Fibroblast of skin of abdomen (primary cell): Measurements from ENCODE around the gene BUD23.
"Not testable (repeated sequence)": the region's sequence is repeated elsewhere in the genome, so short reads cannot be mapped to it uniquely, and the experiment has no call there.

Experiments
- DNase-seq: peaks from one replicate; pipeline ENCODE4 v3.0.0-alpha.2; 2013

BUD23 gene

DNA sequence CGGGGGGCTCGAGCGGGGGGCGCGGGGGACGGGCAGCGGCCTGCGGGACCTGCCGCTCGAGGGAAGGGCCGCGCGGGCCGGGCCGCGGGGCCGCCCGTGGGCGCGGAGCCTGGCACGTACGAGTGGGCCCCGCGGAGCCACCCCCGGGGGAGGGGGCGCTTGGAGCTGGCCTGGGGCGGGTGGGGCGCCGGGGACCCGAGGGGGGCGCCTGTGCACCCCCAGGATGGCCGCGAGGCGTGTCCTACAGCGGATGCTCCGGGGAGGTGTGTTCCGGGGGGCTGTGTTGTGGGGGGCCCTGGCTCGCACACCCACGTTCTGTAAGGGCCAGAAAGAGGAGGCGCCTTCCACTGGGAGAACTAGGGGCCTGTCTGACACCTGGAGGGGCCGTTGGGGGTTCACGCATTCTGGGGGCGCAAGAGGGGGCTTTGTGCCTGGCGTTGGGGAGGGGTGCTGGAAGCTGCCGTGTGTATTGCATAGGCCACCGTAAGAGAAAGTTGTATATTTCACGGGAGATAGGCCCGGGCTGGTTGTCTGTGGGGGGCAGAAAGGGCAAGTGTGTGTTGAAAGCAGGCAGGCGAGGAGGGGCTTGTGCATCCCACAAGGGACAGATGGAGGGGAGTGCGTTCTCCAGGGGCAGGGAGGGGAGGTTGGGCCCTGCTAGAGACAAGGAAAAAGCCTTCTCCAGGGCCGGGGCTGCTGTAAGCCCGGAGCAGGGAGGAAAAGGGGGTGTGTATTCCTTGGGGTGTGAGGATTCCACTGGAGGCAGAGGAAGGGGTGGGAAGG lies 15.1 kb upstream of the BUD23 start:
- peak; percentile 6 for DNase-seq

DNA sequence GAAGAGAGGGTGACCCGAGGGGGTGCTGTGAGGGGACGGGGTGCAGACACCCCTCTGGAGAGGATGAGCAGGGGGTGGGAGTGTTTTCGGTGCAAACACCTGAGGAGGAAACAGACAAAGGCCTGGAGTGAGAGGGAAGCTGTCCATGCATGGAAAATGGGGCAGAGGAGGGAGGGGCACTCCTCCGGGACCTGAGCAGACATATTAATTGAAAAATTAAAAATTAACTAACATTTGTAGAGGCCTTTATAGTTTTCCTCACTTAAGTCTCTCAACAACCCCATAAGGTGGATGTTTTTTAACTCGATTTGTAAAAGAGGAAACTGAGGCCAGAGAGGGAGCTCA lies 14.5 kb upstream of the BUD23 start:
- no peak for DNase-seq

DNA sequence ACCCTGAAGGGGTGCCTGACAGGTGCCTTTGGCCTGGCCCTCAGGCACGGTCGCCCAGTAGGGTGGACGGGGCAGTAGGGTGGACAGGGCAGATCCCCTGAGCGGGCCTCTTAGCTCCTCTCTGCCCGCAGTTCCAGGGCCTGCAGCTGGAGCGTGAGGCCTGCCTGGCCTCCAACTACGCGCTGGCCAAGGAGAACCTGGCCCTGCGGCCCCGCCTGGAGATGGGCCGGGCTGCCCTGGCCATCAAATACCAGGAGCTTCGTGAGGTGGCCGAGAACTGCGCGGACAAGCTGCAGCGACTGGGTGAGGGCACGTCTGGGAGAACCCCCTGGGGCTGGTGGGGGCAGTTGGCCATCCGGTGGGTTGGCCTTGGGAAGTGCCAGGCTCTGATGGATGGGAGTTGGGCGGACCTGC lies 14.1 kb upstream of the BUD23 start:
- no peak for DNase-seq

DNA sequence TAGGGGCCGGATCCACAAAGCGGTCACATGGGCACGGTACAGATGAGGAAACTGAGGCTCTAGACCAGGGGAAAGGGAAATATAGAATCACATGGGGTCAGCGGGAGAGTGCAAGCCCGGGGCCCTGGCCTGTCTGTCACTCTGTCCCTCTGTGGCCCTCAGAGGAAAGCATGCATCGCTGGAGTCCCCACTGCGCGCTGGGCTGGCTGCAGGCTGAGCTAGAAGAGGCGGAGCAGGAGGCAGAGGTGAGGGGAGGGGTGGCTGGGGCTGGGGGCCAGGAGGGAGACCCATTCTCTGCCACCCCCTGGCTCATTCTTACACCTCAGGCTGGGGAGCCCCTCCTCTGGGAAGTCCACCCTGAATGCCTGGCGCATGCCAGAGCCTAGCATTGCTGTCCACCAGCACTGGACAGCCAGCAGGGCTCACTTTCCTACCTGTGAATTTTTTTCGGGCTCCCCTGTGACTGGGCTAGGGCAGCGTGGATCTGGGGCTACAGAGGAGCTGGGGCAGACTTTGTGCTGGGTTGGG lies 13.5 kb upstream of the BUD23 start:
- DNase-seq, result no peak

DNA sequence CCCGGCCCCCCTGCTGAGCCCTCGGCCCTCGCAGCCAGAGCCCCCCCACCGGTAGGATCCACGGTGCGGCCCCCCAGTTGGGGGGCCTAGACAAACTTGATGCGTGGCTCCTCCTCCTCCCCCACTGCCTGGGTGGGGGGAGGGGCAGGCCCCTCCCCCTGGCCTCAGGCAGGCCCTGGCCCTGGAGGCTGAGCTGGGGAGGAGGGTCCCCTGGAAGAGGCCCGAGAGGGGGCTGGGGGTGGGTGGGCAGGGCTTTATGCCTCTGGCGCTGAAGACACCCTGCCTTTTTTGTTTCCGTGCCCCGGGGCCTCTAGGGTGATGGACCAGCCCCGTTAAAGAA lies 12.1 kb upstream of the BUD23 start:
- no peak for DNase-seq

DNA sequence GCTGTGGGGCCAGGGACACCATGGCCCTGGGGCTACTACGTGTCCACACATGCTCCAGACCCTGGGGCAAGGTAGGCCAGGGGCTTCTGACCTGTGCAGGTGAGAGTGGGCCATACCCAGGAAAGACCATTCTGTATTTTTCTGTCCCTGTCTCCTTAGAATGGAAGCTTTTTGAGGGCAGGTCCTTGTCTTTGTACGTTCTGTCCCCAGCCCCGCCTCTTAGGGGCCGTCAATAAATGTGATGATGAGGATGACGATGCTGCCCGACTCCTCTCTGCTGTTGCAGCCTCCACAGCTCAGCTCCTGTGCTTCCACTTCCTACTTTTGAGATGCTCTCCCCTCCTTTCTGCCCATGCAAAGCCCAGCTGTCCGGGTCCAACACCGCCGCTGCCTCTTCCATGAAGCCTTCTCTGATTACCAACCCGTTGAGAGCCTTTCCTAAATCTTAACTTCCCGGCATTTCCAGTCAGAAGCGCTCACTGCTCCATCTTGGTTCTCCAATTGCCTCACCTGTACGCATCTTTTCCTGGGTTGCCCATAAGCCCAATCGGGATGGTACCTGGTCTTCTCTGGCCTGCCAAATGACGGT lies 11.4 kb upstream of the BUD23 start:
- no peak for DNase-seq

DNA sequence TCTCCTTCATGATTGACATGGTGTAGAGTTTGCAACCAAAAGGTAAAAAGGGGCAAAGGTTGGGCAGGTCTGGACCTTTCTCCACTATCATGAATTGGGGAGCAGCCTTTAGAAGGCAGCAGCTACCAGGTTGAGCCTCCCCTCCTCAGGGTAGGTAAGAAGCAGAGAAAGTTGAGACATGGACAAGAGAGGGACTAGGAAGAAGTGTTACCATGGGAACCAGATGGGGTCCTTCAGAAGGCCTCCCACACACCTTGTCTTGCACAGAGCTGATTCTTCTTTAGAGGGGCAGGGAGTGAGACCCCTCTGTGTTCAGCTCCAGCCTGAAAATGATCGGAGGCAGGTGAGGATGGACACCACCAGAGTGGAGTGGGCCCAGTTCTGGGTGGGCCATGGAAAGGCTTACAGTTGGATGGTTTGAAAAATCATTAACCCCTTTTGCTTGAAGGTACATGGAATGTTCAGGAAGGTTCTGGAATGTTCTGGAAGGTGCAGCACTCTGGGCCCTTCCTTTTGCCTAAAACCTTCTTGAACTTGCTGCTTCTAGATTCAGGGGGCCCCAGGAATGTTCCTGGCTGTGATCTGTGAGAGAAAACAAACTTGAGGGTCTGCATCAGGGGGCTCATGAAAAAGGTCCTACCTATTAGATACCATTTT lies 8.8 kb upstream of the BUD23 start:
- no peak for DNase-seq

DNA sequence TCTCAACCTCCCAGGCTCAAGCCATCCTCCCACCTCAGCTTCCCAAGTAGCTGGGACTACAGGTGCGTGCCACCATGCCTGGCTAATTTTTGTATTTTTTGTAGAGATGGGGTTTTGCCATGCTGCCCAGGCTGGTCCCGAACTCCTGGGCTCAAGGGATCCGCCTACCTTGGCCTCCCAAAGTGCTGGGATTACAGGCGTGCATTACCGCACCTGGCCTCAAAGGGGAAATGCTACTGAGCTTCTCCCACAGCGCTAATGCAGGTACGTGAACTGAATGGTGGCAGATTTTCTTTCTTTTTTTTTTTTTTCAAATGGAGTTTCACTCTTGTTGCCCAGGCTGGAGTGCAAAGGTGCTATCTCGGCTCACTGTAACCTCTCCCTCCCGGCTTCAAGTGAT lies 7.3 kb upstream of the BUD23 start:
- not testable (repeated sequence) for DNase-seq

DNA sequence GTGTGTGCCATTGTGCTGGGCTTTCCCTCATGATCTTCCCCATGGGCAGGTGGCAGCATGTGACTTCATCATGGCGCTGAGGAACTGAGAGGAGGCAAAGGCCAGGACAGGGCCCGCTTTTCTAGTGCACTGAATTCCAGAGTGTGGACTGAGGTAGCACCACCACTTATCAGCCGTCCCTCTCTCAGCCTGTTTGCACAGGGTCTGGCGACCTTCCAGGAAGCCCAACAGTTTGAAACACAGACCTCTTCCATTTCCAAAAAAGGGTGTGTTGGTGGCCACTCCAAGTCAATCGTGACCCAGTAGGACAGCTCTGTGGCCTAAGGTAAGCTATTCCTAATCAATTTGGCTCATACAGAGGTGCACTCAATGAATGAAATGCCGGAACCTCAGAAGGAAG lies 4.5 kb upstream of the BUD23 start:
- no peak for DNase-seq

DNA sequence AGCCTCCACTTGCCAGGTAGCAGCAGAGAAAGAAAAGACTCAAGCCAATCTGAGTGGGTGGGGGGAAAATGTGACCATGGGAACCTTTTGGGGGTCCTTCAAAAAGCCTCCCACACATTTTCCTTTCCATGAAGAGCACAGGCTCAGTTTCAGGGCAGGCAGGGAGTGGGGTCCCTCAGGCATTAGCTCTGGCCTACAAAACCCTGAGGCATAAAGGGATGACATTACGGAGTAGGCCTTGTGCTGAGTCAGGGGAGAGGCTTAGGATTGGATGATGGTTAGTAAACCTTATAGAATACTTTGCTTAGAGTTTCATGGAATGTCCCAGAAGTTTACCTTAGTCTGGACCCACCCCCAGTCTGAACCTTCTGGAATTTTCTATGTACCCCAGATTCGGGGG lies 3.7 kb upstream of the BUD23 start:
- no peak for DNase-seq

DNA sequence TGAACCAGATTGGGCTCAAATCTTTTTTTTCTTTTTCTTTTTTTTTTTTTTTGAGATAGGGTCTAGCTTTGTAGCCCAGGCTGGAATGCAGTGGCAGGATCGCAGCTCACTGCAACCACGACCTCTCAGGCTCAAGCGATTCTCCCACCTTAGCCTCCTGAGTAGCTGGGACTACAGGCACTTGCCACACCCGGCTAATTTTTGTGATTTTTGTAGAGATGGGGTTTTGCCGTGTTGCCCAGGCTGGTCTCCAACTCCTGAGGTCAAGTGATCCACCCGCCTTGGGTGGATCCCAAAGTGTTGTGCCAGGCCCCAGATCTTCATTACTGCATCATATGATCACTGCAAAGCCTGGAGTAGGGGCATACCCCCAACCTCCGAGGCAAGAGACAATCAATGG lies 2.9 kb upstream of the BUD23 start:
- no peak for DNase-seq

DNA sequence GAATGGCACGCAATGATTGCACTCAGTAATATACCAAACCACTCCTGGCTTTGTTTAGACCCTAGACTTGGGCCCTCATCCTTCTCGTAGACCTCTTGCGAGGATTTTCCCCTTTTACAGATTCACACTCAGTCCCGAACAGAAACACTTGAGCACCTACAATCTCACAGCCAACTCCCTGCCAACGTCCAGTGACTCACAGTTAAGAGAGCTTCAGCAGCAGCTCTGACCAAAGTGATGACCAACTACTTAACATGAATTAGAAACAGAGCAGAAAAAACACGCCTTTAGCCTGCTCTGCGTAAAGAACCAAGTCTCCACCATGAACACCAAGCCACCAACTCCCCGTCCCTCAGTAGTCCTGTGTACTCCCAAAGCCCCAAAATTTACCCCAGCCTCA lies 2.4 kb upstream of the BUD23 start:
- no peak for DNase-seq

DNA sequence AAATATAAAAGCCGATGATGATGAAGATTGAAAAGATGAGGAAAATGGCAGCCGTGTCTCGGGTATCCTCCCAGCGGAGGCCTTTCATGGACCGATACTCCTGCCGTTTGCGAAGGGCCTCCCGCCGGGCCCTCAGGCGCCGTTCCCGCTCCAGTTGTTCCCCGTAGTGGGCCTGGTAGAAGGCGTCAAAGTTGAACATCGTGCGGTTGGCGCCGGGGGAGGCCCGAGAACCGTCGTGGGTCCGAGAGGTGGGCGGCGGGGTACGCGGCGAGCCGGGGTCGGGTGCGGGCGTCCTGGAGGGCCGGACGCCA lies 697 bp upstream of the BUD23 start:
- no peak for DNase-seq

DNA sequence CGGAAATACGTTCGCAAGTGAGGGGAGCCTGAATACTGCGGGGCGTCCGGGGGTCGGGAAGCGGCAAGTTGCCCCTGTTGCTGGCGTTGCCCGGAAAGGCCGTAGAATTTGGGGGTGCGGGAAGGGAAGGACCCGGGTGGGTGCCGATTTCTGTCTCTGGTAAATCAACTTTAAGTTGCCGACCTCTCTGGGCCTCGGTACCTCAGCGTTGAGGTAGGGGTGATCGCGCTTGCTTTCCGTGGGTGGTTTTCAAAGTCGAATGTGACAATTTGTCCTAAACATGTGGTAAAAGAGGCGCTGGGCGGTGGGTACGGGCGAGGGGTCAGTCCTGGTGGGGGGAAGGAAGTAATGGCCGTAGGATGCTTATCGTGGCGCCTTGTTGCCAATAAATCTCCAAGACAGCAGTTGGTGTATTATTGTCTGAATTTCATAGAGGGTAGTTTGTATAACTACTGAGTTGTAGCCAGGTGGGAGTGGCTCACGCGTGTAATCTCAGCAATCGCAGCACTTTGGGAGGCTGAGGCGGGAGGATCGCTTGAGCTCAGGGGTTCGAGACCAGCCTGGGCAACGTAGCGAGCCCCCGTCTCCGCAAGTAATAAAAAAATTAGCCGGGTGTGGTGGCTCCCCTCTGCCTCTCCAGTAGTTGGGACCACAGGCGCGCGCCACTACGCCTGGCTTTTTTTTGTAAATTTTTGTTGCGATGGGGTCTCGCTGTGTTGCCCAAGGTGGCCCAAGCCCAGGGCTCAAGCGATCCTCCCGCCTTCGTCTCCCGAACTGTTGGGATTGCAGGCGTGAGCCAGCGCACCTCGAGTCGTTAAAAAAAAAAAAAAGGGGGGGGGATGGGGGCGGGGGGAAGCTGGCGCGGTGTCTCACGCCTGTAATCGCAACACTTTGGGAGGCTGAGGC lies 644 bp downstream of the BUD23 start:
- no peak for DNase-seq

DNA sequence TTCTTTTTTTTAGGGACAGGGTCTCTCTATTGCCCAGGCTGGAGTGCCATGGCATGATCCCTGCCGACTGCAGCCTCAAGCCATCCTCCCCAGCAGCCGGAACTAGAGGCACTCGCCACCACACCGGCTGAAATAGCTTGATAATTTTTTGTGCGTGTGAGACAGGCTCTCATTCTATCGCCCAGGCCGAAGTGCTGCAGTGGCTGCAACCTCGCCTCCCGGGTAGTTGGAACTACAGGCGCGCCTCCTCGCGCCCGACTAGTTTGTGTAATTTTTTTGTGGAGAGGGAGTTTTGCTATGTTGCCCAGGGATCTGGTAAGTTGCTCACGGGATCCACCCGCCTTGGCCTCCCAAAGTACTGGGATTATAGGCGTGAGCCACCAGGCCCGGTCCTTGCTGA lies 1.9 kb downstream of the BUD23 start:
- DNase-seq, result no peak

DNA sequence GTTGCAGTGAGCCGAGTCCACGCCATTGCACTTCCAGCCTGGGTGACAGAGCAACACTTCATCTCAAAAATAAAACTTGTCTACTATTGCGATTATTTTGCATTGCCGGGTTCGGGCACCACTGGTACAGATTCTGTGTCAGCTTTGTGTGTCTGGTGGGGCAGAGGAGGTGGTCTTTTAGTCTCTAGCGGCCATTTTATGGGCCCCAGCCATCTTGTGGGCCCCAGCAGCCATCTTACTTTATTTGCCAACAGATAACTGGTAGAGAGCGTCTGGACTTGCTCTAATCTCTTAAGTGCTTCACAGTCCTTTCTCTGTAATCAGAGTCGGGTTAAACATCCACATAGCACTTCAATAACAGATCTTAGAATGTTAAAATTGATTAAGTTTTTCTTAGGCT lies 4.9 kb downstream of the BUD23 start:
- no peak for DNase-seq

DNA sequence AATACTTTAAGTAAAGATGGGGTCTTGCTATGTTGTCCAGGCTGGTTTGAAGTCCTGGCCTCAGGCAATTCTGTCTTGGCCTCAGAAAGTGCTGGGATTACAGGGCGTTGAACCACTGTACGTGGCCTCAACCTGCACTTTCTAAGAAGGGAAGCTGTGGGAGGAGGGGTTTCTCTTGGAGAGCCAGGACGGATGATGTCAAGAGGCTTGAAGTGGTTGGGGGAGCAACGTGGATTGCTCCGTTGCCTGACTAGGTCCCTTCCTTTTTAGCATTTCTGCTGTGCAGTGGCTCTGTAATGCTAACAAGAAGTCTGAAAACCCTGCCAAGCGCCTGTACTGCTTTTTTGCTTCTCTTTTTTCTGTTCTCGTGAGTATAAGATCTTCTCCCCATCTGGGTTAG lies 7.2 kb downstream of the BUD23 start:
- DNase-seq, result no peak

DNA sequence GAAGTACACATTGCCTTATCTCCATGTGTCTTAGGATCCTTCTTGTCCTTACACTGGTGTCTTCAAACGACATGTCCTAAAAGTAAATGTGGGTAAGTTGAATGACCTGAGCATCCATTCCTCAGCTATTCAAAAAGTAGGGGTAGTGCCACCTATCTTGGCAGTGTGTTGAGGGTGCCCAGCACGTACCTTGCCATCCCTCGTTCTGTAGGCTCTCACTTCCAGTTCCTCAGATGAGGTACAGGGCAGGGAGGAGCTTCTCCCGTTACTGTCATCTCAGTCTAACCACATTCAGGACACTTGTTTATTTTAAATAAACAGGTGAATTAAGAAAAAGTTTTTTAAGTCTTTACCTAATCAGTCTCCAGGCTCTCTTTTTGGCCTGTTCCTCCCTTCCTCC lies 13.0 kb downstream of the BUD23 start:
- no peak for DNase-seq

DNA sequence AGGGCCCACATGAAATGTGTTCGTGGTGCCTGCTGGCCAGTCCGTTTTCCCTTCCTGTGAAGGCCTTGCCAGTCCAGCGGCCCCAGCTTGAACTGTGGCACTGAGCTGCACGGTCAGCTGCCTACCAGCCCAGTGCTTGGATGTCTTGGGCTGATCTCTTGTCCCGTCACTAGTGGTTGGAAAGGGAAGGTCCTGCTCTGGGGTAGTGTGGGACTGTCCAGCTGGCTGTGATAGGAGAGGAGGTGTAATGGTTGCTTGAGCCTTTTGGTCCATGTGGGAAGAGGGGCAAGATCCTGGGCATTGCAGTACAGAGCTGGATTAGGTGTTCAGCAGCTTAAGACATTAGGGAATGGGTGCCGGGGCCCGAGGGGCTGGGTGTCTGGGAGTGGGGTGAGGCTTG lies 15.0 kb downstream of the BUD23 start:
- DNase-seq, result no peak

DNA sequence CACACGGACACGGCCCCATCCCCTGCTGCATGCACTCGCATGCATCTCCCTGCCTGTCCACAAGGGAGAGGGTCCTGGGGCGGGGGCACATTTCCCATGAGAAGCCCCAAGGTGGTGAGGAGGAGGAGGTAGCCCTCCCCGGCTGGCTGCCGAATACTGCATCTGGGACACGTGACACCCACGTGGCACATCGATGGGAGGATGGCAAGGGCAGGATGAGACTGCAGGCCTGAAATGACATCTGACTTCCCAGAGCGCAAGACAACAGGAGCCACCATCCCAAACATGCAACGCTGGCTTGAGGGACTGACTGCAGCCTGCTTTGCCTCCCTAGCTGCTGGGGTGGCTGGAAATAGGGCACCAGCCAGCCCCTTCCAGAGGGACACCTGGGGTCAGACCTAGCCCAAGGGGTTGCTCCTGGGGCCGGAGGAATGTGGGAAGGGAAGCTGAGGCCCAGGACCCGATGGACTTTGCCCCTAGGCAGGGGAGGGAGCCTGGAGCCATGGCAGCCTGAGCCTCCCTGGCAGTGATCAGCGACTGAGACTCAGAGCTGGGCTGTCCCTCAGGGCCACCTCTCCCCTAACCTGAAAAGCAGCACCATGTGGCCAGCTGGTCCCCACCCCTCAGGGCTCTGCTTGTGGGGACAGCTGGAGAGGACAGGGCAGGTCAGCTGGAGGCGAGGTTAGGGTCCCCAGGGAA lies 16.1 kb downstream of the BUD23 start:
- DNase-seq, result no peak

DNA sequence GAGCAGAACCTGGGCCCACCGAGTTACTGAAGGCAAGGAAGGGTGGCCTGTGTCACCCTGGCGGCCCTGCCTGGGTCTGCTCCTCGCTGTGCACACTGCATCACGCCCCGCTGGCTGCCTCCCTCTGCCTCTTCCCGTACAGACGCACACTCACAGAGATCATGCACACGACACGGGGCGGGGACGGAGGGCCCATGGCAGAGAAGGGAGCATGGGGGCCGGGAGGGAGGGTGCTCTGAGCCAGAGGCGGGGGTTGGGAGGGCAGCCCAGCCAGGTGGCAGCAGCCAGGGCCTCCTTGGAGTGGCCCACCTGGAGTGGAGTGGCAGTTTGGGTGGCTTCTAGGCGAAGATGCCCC lies 16.6 kb downstream of the BUD23 start:
- DNase-seq, result no peak

DNA sequence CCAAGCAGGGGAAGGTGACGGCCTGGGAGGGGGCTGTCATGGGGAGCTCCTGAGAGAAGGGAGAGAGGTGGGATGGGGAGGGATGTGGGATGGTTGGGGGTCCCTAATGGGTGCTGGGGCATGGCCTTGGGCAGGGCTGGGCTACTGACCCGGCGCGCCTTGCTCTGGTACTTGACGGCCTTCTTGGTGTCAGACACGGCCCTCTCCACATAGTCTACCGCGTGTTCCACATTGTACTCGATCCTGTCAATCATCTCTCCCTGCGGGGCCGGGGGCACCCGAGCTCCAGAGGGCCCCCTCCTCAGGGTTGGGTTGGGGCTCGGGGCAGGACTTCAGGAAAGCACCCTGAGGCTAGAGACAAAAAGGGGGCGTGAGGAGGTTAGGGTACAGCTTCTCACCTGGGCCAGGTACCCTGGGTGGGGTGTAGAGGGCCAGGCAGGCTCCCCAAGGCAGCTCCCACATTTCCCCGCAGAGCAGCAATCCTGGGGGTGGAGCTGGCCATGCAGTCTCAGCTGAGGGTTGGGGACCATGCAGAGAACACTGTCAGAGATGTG lies 17.3 kb downstream of the BUD23 start:
- no peak for DNase-seq
